ENCODE results near the gene KCNQ1.

The KCNQ1 gene

DNA sequence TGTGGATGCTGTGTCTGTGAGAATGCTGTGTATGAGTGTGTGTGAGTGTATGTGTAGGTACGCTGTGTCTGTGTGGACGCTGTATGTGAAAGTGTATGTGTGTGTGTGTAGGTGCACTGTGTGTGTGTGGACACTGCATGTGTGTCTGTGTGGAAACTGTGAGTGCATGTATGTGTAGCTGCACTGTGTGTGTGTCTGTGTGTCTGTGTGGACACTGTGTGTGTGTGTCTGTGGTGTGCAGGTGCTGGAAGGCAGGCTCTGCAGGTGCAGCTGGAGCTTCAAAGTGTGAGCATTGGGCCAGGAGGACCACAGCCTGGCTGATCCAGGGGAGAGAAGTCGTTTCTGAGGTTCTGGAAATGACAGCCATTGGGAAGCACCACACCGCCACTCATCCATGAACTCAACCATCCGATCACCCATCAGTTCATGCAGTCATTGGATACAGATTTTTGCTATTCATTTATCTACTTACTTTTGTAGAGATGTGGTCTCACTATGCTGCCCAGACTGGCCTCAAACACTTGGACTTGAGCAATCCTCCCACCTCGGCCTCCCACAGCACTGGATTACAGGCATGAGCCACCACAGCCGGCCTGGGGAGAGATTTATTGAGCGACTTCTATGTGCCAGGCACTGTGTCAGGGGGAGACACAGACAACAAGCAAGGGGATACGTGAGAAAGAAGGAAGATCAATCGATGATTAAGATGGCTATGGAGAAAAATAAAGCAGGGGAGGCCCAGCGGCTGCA lies 10.1 kb upstream of the KCNQ1 start:
- ATAC-seq: no peak
- TF ChIP-seq, protein P1, sequence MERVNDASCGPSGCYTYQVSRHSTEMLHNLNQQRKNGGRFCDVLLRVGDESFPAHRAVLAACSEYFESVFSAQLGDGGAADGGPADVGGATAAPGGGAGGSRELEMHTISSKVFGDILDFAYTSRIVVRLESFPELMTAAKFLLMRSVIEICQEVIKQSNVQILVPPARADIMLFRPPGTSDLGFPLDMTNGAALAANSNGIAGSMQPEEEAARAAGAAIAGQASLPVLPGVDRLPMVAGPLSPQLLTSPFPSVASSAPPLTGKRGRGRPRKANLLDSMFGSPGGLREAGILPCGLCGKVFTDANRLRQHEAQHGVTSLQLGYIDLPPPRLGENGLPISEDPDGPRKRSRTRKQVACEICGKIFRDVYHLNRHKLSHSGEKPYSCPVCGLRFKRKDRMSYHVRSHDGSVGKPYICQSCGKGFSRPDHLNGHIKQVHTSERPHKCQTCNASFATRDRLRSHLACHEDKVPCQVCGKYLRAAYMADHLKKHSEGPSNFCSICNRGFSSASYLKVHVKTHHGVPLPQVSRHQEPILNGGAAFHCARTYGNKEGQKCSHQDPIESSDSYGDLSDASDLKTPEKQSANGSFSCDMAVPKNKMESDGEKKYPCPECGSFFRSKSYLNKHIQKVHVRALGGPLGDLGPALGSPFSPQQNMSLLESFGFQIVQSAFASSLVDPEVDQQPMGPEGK (CRISPR knock-in tag; IDR thresholded peaks at IDR 0.05; ENCODE audit: borderline replicate concordance): no peak
- TF ChIP-seq OSR1 (CRISPR knock-in tag; IDR thresholded peaks at IDR 0.05) (no peak), TOX (CRISPR knock-in tag; IDR thresholded peaks at IDR 0.05; ENCODE audit: borderline replicate concordance) (no peak), GLIS3 (CRISPR knock-in tag; IDR thresholded peaks at IDR 0.05) (no peak), ZNF70 (CRISPR knock-in tag; IDR thresholded peaks at IDR 0.05) (no peak), ARNTL (CRISPR knock-in tag; IDR thresholded peaks at IDR 0.05; ENCODE audit: borderline replicate concordance, low read depth) (no peak), ZFP30 (CRISPR knock-in tag; IDR thresholded peaks at IDR 0.05) (no peak), TCF4 (CRISPR knock-in tag; IDR thresholded peaks at IDR 0.05; ENCODE audit: borderline replicate concordance) (no peak), ZNF565 (CRISPR knock-in tag; conservative IDR thresholded peaks at IDR 0.05; ENCODE audit: low read depth) (no peak), ESRRG (CRISPR knock-in tag; IDR thresholded peaks at IDR 0.05) (no peak)
- TF ChIP-seq, protein P2, sequence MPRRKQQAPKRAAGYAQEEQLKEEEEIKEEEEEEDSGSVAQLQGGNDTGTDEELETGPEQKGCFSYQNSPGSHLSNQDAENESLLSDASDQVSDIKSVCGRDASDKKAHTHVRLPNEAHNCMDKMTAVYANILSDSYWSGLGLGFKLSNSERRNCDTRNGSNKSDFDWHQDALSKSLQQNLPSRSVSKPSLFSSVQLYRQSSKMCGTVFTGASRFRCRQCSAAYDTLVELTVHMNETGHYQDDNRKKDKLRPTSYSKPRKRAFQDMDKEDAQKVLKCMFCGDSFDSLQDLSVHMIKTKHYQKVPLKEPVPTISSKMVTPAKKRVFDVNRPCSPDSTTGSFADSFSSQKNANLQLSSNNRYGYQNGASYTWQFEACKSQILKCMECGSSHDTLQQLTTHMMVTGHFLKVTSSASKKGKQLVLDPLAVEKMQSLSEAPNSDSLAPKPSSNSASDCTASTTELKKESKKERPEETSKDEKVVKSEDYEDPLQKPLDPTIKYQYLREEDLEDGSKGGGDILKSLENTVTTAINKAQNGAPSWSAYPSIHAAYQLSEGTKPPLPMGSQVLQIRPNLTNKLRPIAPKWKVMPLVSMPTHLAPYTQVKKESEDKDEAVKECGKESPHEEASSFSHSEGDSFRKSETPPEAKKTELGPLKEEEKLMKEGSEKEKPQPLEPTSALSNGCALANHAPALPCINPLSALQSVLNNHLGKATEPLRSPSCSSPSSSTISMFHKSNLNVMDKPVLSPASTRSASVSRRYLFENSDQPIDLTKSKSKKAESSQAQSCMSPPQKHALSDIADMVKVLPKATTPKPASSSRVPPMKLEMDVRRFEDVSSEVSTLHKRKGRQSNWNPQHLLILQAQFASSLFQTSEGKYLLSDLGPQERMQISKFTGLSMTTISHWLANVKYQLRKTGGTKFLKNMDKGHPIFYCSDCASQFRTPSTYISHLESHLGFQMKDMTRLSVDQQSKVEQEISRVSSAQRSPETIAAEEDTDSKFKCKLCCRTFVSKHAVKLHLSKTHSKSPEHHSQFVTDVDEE (CRISPR knock-in tag; IDR thresholded peaks at IDR 0.05): no peak
- TF ChIP-seq, protein P3, sequence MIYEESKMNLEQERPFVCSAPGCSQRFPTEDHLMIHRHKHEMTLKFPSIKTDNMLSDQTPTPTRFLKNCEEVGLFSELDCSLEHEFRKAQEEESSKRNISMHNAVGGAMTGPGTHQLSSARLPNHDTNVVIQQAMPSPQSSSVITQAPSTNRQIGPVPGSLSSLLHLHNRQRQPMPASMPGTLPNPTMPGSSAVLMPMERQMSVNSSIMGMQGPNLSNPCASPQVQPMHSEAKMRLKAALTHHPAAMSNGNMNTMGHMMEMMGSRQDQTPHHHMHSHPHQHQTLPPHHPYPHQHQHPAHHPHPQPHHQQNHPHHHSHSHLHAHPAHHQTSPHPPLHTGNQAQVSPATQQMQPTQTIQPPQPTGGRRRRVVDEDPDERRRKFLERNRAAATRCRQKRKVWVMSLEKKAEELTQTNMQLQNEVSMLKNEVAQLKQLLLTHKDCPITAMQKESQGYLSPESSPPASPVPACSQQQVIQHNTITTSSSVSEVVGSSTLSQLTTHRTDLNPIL (CRISPR knock-in tag; IDR thresholded peaks at IDR 0.05; ENCODE audit: low read depth): no peak
- TF ChIP-seq, protein P4, sequence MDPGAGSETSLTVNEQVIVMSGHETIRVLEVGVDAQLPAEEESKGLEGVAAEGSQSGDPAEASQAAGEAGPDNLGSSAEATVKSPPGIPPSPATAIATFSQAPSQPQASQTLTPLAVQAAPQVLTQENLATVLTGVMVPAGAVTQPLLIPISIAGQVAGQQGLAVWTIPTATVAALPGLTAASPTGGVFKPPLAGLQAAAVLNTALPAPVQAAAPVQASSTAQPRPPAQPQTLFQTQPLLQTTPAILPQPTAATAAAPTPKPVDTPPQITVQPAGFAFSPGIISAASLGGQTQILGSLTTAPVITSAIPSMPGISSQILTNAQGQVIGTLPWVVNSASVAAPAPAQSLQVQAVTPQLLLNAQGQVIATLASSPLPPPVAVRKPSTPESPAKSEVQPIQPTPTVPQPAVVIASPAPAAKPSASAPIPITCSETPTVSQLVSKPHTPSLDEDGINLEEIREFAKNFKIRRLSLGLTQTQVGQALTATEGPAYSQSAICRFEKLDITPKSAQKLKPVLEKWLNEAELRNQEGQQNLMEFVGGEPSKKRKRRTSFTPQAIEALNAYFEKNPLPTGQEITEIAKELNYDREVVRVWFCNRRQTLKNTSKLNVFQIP (CRISPR knock-in tag; IDR thresholded peaks at IDR 0.05; ENCODE audit: borderline replicate concordance, low read depth): no peak

DNA sequence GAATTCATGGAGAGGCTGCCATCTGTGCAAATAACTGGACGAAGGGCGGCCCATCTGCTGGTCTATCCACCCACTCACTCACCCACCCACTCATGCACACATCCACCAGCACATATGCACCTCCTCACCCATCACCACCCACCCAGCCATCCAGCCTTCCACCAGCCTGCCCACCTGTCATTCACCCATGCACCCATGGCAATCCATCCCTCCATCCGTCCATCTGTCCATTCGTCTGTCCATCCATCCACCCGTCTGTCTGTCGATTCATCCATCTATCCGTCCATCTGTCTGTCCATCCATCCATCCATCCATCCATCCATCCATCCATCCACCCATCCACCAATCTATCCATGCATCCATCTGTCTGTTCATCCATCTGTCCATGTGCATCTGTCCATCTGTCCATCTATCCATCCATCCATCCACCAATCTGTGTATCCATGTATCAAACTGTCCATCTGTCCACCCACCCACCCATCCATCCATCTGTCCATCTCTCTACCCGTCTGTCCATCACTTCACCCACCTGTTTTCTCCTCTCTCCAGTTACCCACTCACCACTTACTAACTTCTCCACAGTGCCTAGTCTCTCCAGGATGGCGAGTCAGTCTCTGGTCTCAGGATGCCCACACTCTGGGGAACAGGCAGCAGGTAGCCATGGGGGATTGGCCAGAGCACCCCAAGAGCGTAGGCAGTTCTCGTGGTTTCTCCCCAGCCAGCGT lies 9.4 kb upstream of the KCNQ1 start:
- no peak for ATAC-seq
- TF ChIP-seq, protein P3 (CRISPR knock-in tag; IDR thresholded peaks at IDR 0.05; ENCODE audit: low read depth): no peak
- TF ChIP-seq ZNF8 (CRISPR knock-in tag; IDR thresholded peaks at IDR 0.05) (no peak), ZFP3 (CRISPR knock-in tag; IDR thresholded peaks at IDR 0.05) (no peak), SNAI2 (CRISPR knock-in tag; IDR thresholded peaks at IDR 0.05) (no peak), ZFP30 (CRISPR knock-in tag; IDR thresholded peaks at IDR 0.05) (no peak), PPARA (CRISPR knock-in tag; IDR thresholded peaks at IDR 0.05; ENCODE audit: borderline replicate concordance) (no peak), ZNF565 (CRISPR knock-in tag; conservative IDR thresholded peaks at IDR 0.05; ENCODE audit: low read depth) (no peak), ISL1 (CRISPR knock-in tag; IDR thresholded peaks at IDR 0.05) (no peak), TCF4 (CRISPR knock-in tag; IDR thresholded peaks at IDR 0.05; ENCODE audit: borderline replicate concordance) (no peak), OSR1 (CRISPR knock-in tag; IDR thresholded peaks at IDR 0.05) (no peak), ARNTL (CRISPR knock-in tag; IDR thresholded peaks at IDR 0.05; ENCODE audit: borderline replicate concordance, low read depth) (no peak)
- TF ChIP-seq, protein P1 (CRISPR knock-in tag; IDR thresholded peaks at IDR 0.05; ENCODE audit: borderline replicate concordance): no peak
- TF ChIP-seq, protein P2 (CRISPR knock-in tag; IDR thresholded peaks at IDR 0.05): no peak

Data from SK-N-SH treated with all-trans-retinoic acid at 6 μM for 48 hours (cell line).